Astrocyte of the cerebellum (primary cell): ENCODE measurements around the gene WNT9B.

Experiments used
- DNase-seq: peaks from one replicate; pipeline ENCODE4 v3.0.0-alpha.2; 2011; ENCODE audit warnings: low read depth
- H3K4me3 ChIP-seq: 2 replicates; pipeline ENCODE4 v1.5.1; 2011; ENCODE audit warnings: mild to moderate bottlenecking, low read depth, low read length, moderate library complexity
- CTCF ChIP-seq: IDR thresholded peaks from 2 replicates; pipeline ENCODE4 v1.5.1; 2012; ENCODE audit warnings: low read length, low read depth, moderate library complexity, mild to moderate bottlenecking; ENCODE audit errors: missing control alignments
- in situ Hi-C: cut with HindIII; loops from 2 replicates; pipeline ENCODE4 v1.10.0; 2017; ENCODE audit warnings: low sequenced_read_pairs

Gene WNT9B

GRCh38 chr17:46885415-46886309 is 34.3 kb downstream of the WNT9B start:
- in situ Hi-C loops = no loop called here
- no peak overlapping the region for H3K4me3 ChIP-seq
- TF ChIP-seq CTCF = no peak
- DNase-seq = no peak

- no peak overlapping the region for H3K4me3 ChIP-seq
- in situ Hi-C loops = no loop called here
- no peak for TF ChIP-seq CTCF
- no peak for DNase-seq
Measured at GRCh38 chr17:46886310-46886663, 34.9 kb downstream of the WNT9B start.

DNA sequence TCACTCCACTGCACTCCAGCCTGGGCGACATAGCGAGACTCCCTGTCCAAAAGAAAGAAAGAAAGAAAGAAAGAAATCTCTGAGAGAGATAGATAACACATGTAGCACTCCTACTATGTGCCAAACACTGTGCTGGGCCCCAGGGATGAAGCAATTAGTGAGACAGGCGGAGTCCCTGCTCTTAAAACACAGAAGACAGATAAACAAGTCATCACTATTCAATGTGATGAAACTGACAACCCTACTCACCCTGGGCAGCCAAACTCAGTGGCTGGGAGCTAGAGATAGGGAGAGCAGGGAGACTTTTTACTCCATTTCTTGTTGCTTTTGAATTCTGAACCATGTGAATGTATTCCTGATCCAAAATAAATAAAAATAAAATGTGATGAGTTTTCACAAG is 36.3 kb downstream of the WNT9B start:
- TF ChIP-seq CTCF = no peak
- no peak overlapping the region for H3K4me3 ChIP-seq
- DNase-seq = no peak
- in situ Hi-C loops = no loop called here

DNA sequence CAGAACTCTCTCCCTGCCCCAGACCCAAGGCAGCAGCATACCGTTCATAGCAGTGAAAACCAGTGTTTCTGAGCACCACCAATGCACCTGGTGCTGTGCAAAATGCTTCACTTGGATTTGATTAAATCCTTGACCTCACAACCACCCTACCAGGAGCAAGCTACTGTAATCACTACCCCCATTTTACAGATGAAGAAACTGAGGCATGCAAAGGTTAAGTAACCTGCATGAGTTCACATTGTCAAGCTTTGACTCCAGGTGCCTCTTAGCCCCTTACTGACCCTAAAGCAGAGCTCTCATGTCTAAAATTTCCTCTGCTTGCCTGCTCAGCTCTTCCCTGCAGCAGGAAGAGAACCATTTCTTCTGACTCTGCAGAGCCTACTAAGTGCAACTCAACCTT is 37.3 kb downstream of the WNT9B start:
- in situ Hi-C loops = no loop called here
- DNase-seq = no peak
- TF ChIP-seq CTCF = no peak
- no peak overlapping the region for H3K4me3 ChIP-seq

GRCh38 chr17:46889519-46889918 is 38.1 kb downstream of the WNT9B start:
- no peak overlapping the region for H3K4me3 ChIP-seq
- in situ Hi-C loops = no loop called here
- DNase-seq = no peak
- TF ChIP-seq CTCF = no peak

- no peak for DNase-seq
- H3K4me3 ChIP-seq = no peak overlapping the region
- in situ Hi-C loops = no loop called here
- no peak for TF ChIP-seq CTCF
Measured at GRCh38 chr17:46889992-46890564, 38.7 kb downstream of the WNT9B start.
